Subcutaneous adipose tissue (tissue), 4 donors: ENCODE results near the gene IQCC. TPM values are rescaled to one million over a fixed set of nuclear protein-coding genes. Genes with fewer than 3 reads are reported as not detected.

Source experiments
- CTCF ChIP-seq: fragments of 450-650 bp; IDR thresholded peaks from one replicate; pipeline ENCODE4 v1.5.1; 2016; ENCODE audit warnings: low read depth, mild to moderate bottlenecking, control low read depth, antibody characterized with exemption, moderate library complexity
- total RNA-seq, 4 donors: library from RNA; depleted of rRNA; stranded (reverse); fragments of >200 nt; gene quantifications; one replicate each; pipeline ENCODE4 v1.1.0, GENCODE V29; 2016

IQCC gene
- total RNA-seq, 4 donors from 2014 or later, result 0.85 to 1.5 (median 1.1) TPM; not detected in 1

- no peak for TF ChIP-seq CTCF
Observed at GRCh38 chr1:32257227-32257508, 51.7 kb downstream of the IQCC start.

Other genes starting within 250 kb of the IQCC start
- gene KHDRBS1, start 191.8 kb upstream of the IQCC start, total RNA-seq, result 10 to 100 TPM; 56.4 to 92.9 (median 63.2) TPM
- gene TMEM39B, start 132.7 kb upstream of the IQCC start, total RNA-seq, result 1 to 10 TPM; 1.8 to 6.8 (median 4.7) TPM
- 10 to 100 TPM; 31.4 to 41.6 (median 33.7) TPM for gene KPNA6, start 97.6 kb upstream of the IQCC start, total RNA-seq
- gene TXLNA, start 26.0 kb upstream of the IQCC start, total RNA-seq, result 10 to 100 TPM; 28.4 to 40.5 (median 36.9) TPM
- gene CCDC28B, start 5.1 kb upstream of the IQCC start, total RNA-seq, result 1 to 10 TPM in 2 of 4 donors, under 1 TPM in 1, not detected in 1; 0.75 to 2.7 (median 2.2) TPM
- not detected for gene DCDC2B, start 3.4 kb downstream of the IQCC start, total RNA-seq
- gene TMEM234, start 16.7 kb downstream of the IQCC start, total RNA-seq, result 10 to 100 TPM in 1 of 4 donors, 1 to 10 TPM in 3; 7.0 to 18.6 (median 9.4) TPM
- 100 to 1,000 TPM; 137 to 166 (median 147) TPM for gene EIF3I, start 16.7 kb downstream of the IQCC start, total RNA-seq
- 1 to 10 TPM in 2 of 4 donors, under 1 TPM in 2; 0.85 to 5.5 (median 1.1) TPM for gene FAM167B, start 41.6 kb downstream of the IQCC start, total RNA-seq
- gene LCK, start 45.6 kb downstream of the IQCC start, total RNA-seq, result 1 to 10 TPM in 2 of 4 donors, under 1 TPM in 2; 0.38 to 3.6 (median 1.6) TPM
- gene HDAC1, start 86.4 kb downstream of the IQCC start, total RNA-seq, result 10 to 100 TPM; 28.6 to 35.0 (median 31.1) TPM
- 10 to 100 TPM in 1 of 4 donors, 1 to 10 TPM in 3; 4.2 to 10.3 (median 7.4) TPM for gene MARCKSL1, start 130.6 kb downstream of the IQCC start, total RNA-seq
- gene FAM229A, start 156.8 kb downstream of the IQCC start, total RNA-seq, result 10 to 100 TPM in 1 of 4 donors, 1 to 10 TPM in 3; 2.0 to 19.2 (median 6.9) TPM
- gene TSSK3, start 156.9 kb downstream of the IQCC start, total RNA-seq, result 1 to 10 TPM in 2 of 4 donors, under 1 TPM in 1, not detected in 1; 0.51 to 2.9 (median 1.1) TPM
- gene BSDC1, start 188.8 kb downstream of the IQCC start, total RNA-seq, result 10 to 100 TPM; 49.4 to 92.1 (median 71.9) TPM